Stimulated activated CD4-positive, alpha-beta T cell treated with anti-CD3 and anti-CD28 coated beads, Interleukin-2, amount 100 ng/mL, for 4 hours (primary cell): ENCODE measurements around the gene MTUS2.

ENCODE experiments used
- DNase-seq: peaks from one replicate; pipeline ENCODE4 v3.0.0-alpha.2; 2020; ENCODE audit warnings: low read depth

Gene MTUS2

DNA sequence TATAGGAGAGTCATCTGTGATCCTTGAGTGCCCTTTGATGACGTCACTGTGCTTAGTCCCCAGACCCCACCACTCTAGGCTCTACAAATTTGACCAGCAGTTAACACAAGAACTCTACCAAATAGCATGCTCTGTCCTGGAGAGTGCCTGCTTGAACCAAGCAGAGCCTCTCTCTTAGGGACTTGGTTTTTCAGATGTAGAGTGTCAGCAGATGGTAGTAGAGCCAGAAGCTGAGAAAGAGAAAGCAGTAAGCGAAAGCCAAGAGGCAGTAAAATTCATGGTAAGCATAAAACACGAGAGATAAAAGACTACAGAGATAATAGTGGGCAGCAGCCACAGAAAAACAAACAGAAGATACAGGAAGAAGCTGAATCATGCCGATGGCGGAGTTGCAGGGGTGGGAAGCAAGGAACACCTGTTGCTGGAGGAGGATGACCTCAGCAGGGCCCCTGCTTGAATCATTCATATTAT lies 582.1 kb downstream of the MTUS2 start:
- DNase-seq: no peak

DNA sequence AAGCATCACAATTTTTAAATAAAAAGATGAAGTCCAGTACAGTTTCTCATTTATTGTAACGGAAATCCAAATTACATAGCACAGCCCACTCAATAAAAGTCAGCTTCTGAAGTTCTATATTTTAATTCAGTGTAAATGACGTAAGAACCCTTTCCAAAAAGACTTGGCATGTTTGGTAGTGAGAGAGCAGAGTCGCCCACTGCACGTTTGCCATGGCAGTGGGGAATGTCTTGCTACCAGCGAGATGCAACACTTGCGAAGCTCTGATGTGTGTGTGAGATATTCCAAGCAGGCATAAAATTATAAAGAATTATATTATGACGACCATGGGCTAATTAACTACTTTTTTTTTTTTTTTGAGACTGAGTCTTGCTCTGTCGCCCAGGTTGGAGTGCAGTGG lies 585.3 kb downstream of the MTUS2 start:
- no peak for DNase-seq

DNA sequence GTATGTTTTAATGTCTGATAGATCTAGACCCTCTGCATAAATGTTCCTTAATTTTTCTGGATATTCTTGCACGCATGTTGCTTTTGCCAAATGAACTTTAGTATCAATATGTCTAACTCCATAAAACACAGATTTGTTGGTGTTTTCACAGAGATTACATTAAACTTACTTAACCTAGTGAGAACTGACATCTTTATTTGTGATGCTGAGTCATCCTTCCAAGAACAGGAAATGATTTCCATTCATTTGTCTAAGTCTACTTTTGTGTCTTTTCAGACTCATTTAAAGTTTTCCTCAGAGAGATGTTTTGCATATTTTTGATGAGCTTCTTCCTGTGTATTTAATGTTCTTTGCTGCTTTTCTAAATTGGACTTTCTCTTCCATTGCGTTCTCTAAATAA lies 591.3 kb downstream of the MTUS2 start:
- DNase-seq: no peak

DNA sequence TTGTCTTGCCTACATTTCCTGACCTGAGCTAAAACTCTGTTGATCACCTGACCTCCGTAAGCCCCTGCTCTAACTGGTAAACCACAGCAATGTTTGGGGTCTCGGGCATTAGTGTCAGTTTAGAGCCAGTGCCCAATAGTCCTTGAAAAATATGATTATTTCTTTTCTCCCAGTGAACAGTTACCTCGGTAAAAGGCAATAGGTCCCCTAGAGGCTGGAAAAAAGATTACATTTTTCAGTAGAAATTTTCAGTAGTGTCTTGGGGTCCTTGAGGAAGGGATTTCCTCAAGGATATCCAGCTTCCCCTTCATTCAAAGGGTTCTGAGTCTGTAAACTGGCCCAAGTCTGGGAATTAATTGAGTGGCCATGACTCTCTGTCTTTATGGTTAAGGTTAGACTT lies 597.9 kb downstream of the MTUS2 start:
- no peak for DNase-seq

DNA sequence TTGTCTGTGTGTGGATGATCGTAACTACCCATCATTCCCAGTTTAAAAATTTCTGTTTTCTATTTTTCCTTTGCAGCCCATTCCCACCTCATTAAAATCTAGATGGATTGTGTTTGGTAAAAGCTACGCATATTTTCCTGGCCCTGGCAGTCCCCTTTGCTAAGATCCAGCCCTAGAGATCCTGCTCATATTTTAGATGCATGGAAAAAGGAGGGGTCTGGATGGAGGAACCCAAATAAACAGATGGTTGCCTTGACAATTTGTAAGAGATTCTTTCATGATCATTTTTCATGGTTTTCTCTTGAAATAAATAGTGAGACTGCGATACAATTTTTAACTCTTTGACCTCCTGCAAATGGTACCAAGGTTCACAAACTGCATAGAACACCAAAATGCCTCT lies 601.0 kb downstream of the MTUS2 start:
- DNase-seq: no peak

DNA sequence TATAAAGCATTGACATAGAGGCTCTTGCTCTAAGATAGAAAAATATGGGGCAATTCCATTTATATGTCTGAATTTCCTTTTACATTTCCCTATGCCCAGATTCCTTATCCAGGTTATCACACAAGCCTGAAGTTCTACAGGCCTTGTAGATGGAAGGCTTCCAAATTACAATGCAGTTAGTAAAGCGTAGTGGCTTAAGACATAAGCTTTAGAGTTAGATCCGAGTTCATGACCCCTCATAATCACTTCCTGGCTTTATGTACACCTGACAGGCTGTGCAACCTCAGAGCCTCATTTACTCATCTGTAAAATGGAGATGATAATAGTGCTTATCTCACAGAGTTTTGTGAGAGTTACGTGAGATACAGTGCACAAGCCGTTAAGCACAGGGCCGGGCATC lies 601.9 kb downstream of the MTUS2 start:
- DNase-seq: no peak

DNA sequence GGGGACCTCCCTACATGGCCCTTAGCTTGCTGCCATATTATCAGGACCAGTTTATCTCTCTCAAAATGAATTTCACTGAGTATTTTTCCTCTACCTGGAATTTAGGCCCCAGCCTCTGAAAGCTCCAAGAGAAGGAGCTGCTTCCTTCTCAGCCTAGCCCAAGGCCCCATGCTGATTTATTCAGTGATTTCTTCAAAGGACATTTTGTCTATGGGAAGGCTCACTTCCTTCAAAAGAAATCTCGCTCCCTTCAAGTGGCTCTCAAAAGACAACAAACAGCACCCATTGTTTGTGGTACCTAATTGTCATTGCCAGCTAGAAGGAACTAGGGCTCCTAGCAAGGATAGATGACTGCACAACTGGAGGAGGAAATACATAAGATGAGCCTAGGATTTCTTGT lies 602.9 kb downstream of the MTUS2 start:
- DNase-seq: no peak

DNA sequence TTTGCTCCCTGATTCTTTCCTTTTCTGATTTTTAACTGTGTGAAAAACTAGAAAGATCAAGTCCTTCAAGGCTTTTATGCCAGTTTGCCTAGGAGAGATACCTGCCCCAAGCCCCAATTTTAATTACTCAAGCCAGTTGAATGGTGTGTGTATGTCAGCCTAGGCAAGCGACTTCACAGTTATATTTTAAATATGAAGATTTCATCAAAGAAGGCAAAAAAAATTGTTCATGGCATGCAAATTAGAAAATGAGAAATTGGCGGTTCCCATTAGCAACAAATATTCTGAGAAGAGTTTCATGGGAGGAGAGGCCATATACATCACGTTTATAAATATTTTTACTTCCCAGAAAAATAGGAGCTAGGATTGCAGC lies 607.8 kb downstream of the MTUS2 start:
- DNase-seq: no peak

DNA sequence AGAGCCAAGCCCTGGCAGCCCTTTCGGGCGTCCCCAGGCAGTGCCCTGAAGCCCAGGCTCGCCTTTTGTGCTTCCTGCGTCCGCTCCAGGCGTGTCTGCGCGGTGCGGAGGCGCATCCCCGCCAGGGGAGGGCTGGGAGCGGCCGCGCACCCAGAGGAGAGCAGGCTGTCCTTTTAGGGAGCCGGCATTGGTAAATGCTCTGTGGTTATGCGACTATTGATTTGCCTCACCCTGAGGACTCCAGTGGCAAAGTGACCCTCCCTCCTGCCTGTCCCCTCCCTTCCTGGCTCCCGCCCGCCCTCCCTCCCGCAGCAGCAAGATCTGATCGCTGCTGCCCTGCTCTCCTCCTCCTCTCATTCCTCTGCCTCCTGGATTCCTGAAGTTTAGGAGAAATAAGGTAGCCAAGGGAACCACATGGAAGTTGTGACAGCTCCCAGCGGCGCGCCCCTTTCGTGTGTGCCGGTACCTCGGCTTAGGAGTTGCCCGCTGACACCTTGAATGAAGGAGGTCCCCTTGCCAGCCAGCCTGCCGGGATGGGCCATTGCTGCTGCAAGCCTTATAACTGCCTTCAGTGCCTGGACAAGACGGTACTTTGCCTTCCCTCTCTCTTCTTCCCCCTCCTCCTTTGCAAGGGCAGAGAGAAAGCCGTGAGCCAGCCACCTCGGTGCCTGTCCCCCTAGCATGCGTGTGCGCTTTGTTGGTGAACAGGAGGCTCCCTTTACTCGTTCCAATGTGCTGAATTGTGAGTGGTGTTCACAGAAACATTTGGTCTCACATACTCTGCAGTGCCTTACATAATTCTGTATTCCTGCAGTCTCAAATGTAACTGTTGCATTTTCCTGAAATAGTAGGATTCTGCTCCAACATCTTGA lies 608.4 kb downstream of the MTUS2 start:
- no peak for DNase-seq

DNA sequence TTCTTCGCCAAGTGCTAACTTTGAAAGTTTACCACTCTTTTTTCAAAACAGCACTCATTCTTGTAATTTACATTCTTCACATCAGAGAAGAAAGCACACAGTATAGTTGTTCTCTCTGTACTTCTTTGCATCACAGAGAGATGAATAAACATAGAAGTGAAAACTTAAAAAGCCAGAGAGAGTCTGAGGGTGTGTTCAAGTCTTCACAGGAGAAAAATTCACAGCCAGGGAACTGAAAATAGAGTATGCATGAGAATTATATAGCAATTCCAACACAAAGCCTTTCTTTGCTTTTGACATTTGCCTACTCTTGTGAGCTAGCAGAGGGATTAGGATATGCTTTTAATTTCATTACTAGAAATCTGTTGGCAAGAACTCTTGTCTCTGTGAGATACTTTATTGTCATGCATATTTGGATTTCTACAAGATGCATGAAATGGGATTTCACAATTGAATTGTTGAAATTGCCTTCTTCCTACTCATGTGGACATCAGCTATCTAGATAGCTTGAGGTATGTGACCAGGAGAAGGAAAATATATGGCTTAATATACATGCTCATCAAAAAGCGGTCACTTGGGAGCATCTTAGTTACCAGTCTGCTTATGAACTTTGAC lies 609.3 kb downstream of the MTUS2 start:
- no peak for DNase-seq

DNA sequence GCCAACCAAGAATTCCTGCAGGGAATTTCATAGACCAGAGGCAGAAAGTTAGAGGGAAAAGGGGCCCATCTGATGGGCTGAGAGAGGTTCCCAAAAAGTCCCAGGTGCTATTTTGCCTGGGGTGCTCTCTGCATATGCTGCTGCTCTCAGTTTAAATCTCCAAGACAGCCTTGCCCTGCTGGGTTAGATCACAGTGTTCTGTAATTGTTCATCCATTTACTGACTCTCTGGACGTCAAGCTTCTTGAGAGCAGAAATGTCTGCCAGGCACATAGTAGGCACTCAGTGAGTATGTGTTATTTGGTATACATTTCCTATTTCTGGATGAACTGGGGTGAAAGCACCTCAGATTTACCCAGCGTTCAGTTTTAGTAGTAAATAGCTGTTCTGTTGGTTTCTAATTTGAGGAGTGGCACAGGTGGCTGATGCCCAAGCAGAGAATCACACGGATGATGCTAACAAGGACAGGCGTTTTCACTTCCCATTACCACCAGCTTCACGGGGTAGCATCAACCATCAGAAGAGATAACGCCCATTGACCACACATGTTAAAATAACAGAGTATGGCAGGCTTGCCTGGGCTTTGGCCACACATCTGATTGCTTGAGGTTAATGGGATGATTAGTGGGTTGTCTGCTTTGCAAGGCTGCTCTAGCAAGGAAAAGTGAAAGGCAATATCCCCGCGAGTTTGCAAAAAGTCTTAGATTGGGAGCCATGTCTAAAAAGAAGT lies 614.2 kb downstream of the MTUS2 start:
- DNase-seq: no peak

DNA sequence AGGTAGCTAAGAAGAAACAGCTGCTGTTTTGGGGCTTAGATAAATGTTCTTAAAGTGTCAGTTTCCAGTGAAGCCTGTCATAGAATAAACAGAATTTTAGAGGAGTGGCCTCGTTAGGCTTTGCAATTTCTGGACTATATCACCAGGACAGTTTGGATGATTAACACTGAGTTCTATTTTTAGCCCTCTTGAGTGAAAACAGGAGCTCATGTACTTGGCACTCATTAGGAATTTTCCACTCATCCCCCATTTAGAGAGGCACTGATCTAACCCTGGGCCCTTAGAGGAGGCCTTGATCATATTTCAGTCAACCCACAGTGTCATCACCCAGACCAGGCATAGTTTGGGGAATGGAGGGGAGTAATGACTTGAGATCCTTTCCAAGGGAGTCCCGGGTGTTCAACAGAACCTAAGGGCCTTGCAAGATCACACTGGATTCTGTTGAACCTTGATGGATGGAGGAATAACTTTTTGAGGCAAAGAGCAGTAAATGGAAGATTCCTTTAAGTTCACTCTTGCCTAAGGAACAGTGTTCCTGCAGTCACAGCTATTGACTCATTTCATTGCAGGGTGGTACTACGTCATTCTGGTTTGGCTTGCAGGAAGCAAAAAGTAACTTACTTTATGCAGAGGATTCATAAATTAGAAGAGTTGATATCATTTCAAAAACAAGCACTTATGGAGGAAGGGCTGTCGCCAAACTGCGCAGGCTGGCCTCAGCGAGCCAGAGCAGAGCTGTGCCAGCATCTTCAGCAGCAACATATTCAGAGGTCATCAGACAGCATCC lies 615.2 kb downstream of the MTUS2 start:
- DNase-seq: no peak

DNA sequence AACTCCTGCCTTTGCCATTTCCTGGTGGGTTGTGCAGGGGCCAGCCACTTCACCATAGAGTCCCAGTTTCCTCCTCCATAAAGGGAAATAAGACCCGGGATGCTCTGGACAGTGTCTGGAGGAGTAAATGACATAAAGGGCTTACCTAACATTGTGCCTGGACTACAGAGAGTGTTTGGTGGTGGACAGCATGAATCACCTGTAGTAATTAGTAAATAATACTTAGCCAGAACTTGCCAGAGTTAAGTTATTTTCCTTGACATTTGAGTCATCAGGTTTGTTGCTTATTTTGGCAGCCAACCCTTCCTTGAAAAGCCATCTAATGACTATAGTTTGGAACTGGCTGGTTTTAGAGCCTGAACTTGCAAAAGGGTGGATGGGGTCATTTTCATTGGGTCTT lies 616.2 kb downstream of the MTUS2 start:
- no peak for DNase-seq

DNA sequence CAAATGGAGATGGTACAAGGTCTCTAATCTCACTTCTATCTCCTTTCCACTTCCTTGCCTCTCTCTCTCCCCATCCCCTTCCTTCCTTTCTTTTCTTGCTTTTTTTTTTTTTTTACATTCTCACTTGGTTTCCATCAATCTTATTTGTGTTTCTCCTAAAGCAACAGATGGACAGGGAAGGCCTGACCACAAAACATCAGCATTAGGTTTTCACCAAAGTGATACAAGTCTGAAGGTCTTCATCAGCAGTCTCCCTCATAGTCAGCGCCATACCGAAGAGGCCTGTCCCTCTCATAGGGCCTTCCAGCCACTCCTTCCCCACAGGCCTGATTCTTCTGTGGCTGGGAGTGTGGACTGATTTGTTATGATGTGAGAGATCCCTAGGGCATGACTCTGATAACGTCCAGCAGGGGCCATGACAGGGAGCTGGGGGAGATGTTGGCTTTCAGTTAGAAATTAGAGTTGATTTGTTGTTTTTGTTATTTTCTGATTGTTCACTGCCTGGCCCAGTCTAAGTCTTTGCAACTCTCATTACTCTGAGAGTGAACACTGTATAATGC lies 616.7 kb downstream of the MTUS2 start:
- no peak for DNase-seq

DNA sequence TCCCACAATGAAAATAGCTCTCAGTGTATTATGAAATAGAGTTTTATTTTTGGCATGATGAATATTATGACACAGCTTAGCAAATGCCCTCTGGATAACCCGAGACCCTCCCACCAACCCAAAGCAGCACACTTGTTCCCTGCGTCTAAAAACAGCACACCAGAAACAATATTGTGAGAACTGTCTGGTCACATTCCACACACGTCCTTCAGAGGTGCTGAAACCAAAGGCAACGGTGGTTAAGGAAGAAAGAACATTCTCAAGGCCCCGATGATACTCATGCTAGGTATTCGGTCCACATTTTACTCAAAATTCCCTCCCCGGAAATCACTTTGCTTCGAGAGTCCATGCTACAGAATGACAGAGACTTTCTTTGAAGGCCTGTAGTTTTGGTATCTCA lies 618.6 kb downstream of the MTUS2 start:
- DNase-seq: no peak

DNA sequence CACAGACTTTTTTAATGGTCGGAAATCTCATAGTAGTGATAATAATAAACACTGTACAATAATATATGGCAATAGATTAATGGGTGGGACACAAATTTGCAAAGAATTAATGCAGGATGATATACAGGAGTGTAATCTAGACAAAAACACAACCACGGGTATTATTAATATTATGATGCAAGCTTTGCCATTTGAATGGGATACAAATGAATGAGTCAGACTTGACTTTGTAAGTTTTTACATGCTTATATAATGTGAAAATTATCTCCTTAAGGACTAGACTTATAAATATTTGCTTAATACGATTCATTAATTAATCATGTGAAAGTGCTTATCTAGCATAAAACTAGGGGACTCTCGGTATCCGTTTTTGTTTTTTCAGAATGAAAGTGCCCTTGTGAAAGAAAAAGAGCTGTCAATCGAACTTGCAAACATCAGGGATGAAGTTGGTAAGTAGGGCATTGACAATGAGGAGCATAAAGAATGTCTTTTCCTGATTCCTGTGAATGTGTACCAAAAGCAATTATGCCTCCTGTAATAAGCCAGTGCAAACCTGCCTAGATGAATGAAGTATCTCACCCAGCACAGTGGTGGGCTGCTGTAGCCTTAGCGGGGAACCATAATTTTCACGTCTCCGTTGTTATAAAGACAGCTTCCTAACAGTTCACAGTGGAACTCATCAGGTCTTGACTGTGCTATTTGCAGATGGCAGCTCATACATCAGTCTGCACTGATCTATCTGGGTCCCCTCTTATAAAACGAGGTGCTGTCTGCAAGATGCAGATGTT lies 619.7 kb downstream of the MTUS2 start:
- no peak for DNase-seq

DNA sequence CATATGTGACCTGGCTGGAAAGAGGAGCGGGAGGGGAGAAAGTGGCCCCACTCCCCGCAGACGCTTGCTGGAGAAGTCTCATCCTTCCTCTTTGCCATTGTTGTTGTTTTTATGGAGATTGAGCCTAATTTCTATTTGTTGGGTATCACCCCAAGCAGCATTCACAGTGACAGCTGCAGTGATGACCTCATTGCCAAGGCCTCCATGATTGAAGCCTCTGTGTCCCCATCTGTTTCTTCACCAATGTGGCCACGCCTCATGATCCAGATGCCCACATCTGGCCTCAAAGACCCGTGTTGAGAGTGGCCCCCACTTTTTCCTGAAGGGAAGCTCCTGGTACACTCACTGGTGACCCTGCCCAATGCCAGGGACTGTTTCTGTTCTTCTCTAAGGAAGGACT lies 621.2 kb downstream of the MTUS2 start:
- DNase-seq: no peak

DNA sequence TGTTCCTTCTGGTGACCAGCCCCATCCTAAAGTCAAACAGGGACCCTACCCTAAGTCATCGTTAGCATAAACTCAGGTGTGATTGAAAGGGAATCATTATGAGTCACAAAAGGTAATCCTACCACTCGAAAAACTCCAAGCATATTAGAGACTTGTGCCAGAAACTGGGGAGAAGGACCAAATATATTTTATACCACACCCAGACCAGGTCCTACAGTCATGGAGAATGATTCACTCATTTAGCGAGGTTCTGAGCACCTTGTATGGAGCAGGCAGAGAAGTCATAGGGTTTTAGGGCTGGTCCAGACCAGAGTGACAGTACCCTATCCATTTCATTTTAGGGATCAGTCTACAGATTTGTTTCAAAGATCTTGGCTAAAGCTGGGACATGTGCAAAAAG lies 625.9 kb downstream of the MTUS2 start:
- DNase-seq: no peak

DNA sequence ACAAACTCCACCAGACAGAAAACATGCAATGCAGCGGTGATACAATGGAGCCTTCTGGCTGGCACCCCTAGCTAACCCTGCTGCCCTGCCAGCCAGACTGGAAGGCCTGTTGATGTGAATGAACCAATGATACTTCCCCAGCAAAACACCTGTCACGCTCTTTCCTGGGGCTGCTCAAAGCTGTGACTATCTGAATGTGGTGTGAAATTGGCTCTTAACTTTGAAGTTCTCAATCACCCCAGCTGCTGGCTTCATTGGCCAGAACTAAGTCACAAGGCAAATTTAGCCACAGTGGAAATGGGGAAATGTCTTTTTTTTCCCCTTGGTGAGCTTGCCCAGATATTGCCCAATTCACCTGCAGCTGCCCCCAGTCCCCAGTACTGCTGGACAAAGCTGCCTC lies 628.0 kb downstream of the MTUS2 start:
- no peak for DNase-seq

DNA sequence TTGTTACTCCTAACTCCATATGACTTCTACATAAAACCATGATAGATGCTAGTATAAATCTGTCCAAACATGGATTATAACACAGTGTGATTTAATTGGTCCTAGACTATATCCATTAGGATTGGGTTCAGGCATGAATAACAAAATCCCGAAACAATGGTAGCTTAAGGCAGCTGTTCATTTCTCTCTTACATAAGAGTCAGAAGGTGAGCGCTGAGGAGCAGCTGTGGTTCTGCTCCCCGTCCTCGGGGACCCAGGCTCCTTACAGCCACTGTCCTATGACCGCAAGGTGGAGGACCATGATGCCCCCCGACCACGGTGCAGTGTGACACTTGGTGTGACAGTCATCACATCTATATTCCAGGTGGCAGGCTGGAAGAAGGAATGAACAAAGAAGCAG lies 629.6 kb downstream of the MTUS2 start:
- no peak for DNase-seq

DNA sequence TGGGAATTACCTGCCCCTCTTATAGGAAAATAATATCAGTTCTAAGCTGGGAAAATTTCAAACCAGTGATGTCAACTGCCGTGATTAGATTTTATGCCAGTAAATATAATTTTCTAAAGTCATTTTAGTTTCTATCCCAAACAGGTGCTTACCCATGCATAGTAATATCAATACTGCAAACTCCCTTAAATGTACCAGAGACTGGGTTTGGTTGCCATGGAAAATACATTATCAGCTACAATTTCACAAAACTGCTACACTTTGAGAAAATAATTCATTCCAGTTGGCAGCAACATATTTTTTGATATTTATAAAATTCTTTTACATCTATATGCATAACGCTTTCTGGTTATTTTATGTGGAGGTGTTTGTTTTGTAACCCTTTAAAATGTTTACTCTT lies 631.8 kb downstream of the MTUS2 start:
- DNase-seq: no peak
